Stomach smooth muscle (tissue), 2 donors: ENCODE measurements around the gene LEMD1.

ENCODE experiments used
- H3K27ac ChIP-seq: one replicate; pipeline ENCODE4 v1.7.0; 2013; ENCODE audit warnings: mild to moderate bottlenecking, low read length, inconsistent platforms
- H3K27me3 ChIP-seq, 2 donors: one replicate each; pipeline ENCODE4 v1.7.0; 2013; ENCODE audit warnings: low read length in 2 of 2; ENCODE audit not compliant: insufficient read depth in 2 of 2, control insufficient read depth in 1 of 2
- H3K36me3 ChIP-seq, 2 donors: one replicate each; pipeline ENCODE4 v1.7.0; 2013; ENCODE audit warnings: low read length in 2 of 2; ENCODE audit not compliant: control insufficient read depth in 2 of 2, insufficient read depth in 2 of 2
- H3K4me1 ChIP-seq: one replicate; pipeline ENCODE4 v1.7.0; 2013; ENCODE audit warnings: low read length; ENCODE audit not compliant: control insufficient read depth, insufficient read depth
- H3K4me3 ChIP-seq, 2 donors: one replicate each; pipeline ENCODE4 v1.7.0; 2013; ENCODE audit warnings: low read length in 2 of 2
- H3K9ac ChIP-seq, 2 donors: one replicate each; pipeline ENCODE4 v1.7.0; 2013; ENCODE audit warnings: low read length in 2 of 2, mild to moderate bottlenecking in 1 of 2
- H3K9me3 ChIP-seq, 2 donors: one replicate each; pipeline ENCODE4 v1.7.0; 2013; ENCODE audit warnings: low read length in 2 of 2; ENCODE audit not compliant: control insufficient read depth in 2 of 2
- donor health status: healthy.
- donor health status: Pancreatic carcinoma.

The LEMD1 gene

DNA sequence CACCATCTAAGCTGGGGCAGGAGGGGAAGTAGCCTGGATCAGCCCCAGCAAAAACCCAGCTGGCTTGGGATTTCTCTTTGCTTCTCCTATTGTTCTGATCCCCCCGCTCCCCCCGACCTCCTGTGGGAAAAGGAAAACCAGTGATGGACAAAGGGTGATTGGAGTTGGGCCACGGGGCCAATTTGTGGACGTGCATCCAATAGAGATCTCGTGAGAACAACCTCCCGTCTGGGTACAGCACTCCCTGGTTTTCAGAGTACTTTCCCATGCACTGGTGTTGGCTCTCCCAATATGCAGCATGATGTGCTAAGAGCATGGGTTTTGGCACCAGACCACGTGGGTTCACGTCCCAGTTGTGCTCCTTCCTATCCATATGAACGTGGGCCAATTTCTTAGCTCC lies 25.0 kb upstream of the LEMD1 start:
- H3K9ac ChIP-seq = no peak overlapping the region
- no peaks in the 10 kb centered on the region for H3K9me3 ChIP-seq
- no peak overlapping the region for H3K27ac ChIP-seq
- H3K36me3 ChIP-seq = no peaks in the 10 kb centered on the region
- H3K4me3 ChIP-seq = no peak overlapping the region
- H3K4me1 ChIP-seq = peaks cover 29% of the 10 kb centered on the region
- peaks cover 9 to 12% of the 10 kb centered on the region in 2 donors for H3K27me3 ChIP-seq

DNA sequence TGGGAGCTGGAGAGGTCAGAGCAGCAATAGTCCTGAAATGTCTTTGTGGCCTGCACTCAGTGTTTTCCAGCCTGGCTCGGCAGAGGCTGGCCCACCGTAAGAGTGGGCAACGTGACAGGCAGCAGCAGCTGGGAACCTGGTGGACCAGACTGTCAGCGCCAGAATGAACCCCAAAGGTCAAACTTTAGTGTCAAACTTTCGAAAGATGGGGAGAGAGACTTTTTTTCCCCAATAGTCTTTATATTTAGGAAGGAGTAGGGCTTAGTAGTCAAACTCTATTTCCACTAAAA lies 23.7 kb upstream of the LEMD1 start:
- Histone ChIP-seq H3K4me1 (peaks cover 32% of the 10 kb centered on the region), H3K4me3 (peak overlapping the region in 1 of 2 donors; percentile 74), H3K27ac (peak overlapping the region; percentile 64)

DNA sequence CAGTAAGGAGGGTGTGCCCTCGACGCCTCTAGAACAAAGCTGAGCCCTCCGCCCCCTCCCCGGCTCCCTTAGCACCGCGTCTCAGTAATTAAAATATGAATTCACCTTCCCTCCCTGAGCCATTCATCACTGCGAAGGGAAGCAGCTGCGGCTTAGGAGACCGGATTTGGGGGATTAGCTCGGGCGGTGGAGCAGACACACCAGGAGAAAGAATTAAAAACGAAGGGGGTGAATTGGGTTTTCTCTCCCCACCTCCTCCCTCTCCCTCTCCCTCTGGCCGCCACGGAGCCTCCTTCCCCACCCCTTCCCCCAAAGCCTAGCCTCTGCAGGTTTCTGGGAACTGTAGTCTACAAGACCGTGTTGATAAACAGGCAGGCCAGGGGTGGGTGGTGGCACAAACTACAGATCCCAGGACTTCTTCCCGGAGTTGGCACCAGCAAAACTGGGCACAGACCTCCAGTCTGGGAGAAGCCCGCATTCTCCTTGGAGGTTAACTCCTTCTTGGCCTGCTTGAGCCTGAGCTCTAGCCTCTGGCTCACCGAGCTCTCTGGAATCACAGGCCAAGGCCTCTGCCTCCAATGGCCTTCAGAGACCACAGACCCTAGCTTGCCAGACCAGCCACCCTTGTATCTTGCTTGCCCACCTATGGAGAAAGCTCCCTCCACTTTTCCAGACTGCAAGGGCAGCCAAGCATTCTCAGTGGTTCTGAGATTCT lies 23.2 kb upstream of the LEMD1 start:
- Histone ChIP-seq H3K9me3 (no peaks in the 10 kb centered on the region), H3K36me3 (no peaks in the 10 kb centered on the region), H3K9ac (peak overlapping the region; percentile 55 to 80), H3K27me3 (no peaks in the 10 kb centered on the region), H3K27ac (peak overlapping the region; percentile 64), H3K4me1 (peaks cover 34% of the 10 kb centered on the region), H3K4me3 (peak overlapping the region; percentile 59 to 74)

More for the DNA sequence above, 23.7 kb upstream of the LEMD1 start:
- H3K9ac ChIP-seq = peak overlapping the region; percentile 1 to 74
- no peaks in the 10 kb centered on the region for H3K36me3 ChIP-seq
- H3K27me3 ChIP-seq = peaks cover 0 to 1% of the 10 kb centered on the region in 2 donors
- no peaks in the 10 kb centered on the region for H3K9me3 ChIP-seq

DNA sequence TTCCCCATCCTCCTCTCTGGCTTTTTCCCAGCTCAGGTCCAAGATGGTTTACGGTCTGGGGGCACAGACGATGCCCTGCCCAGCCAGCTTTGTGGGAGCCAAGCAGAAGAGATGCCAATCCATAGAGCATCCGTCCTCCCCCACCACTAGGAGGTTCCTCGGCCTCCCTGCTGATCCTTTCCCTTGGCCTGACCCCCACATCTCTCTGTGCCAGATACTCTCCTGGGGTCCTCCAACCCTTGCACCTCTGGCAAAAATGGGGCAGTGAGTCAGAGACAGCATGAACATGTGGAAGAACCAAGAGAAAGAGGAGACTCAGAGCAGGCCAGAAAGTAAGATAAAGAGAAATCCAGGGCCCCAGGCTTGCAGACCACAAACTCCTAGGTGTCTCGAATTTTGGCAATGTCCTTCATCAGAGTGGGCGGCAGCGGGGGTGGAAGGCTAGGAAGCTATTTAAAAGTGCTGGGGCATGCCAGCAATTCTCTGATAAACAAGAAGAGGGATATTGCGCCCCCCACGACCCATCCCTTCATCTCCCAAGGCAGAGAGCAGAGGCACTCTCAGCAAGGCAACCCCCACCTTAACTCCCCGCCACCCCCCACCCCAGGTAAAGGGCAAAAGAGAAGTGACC lies 22.6 kb upstream of the LEMD1 start:
- Histone ChIP-seq H3K36me3 (no peaks in the 10 kb centered on the region), H3K27me3 (no peaks in the 10 kb centered on the region), H3K4me1 (peaks cover 37% of the 10 kb centered on the region), H3K4me3 (peak overlapping the region; percentile 59 to 74), H3K27ac (peak overlapping the region; percentile 64), H3K9me3 (no peaks in the 10 kb centered on the region), H3K9ac (peak overlapping the region; percentile 55 to 80)

DNA sequence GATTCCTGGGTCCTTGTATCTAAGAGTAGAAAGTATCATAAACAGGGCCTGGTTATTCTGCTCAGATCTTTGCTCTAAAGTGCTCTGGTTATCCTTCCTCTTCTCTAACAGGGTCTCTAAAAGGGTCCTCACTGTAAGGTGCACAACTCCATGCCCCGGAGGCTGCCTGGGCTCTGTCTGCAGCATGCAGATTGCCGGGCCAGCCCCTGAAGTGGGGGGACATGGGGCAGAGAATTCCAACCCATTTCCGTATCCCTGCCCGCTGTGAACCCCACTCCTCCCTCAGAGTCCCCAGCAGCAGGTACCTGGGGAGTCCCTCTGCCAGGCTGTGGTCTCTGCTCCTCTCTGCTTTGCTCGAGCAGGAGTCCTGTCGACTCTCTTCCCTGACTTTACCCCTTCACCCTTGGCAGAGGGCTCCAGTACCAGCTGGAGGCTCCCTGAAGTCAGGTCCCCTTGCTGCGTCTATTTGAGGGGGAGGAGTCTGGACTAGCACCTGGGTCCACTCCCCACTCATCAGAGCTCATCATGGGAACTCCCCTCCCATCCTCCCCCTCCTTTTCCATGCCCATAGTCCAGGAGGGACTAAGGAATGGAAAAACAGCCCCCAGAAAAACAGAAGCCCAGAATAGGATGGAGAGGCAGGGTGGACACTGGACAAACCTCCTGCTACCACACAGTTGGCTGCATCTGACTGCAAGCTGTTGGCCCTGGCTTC lies 21.9 kb upstream of the LEMD1 start:
- H3K36me3 ChIP-seq = no peaks in the 10 kb centered on the region
- no peak overlapping the region for H3K9ac ChIP-seq
- H3K4me1 ChIP-seq = peaks cover 42% of the 10 kb centered on the region
- H3K27me3 ChIP-seq = no peaks in the 10 kb centered on the region
- peak overlapping the region in 1 of 2 donors; percentile 74 for H3K4me3 ChIP-seq
- H3K9me3 ChIP-seq = no peaks in the 10 kb centered on the region
- no peak overlapping the region for H3K27ac ChIP-seq

DNA sequence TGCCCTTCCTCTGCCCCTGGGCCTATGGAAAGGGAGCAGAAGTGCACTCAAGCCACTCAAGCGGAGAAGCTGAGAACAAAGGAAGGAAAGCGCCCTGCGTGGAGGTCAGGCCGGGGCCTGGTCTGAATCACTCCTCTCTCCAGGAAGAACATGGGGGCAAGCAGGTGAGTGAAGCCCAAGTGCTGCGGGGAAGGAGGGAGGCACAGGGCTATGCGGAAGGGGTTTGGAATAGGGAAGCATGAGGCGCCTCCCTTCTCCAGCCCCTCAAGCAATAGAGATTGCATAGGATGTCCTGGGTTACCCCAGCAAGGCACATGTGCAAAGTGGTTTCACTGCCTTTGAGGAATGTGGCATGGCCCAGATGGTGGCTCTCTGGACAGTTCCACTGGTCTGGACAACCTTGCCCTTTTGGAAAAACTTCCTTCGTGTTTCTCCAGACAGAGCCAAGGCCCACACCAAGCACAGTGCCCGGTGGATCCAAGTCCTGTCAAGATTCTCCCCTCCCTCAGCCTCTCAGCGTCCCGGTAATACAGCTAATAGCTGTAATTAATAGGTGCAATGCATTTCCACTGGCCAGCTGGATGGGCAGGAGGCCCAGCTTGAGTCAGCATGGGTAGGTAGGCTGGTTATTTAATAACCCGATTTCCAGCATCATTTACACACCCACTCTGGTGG lies 20.3 kb upstream of the LEMD1 start:
- H3K36me3 ChIP-seq = no peaks in the 10 kb centered on the region
- no peak overlapping the region for H3K4me3 ChIP-seq
- H3K27me3 ChIP-seq = no peaks in the 10 kb centered on the region
- H3K27ac ChIP-seq = no peak overlapping the region
- peaks cover 50% of the 10 kb centered on the region for H3K4me1 ChIP-seq
- H3K9me3 ChIP-seq = no peaks in the 10 kb centered on the region
- no peak overlapping the region for H3K9ac ChIP-seq

DNA sequence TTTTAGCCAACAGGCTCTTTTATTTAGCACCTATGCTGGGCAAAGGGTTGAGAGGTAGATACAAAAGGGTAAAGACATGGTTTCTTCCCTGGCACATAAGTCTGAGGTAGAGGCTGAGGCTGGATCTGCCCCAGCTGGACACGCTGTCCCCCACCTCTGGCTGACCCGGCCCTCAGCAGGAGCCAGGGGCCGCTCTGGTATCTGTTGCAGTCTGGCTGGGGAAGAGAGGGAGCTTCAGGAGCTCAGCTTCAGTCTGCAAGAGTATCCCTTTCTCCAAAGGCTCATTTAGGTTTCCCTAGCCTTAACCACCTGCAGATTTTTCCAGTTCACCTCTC lies 19.8 kb upstream of the LEMD1 start:
- peaks cover 53% of the 10 kb centered on the region for H3K4me1 ChIP-seq
- H3K27ac ChIP-seq = no peak overlapping the region
- no peak overlapping the region for H3K9ac ChIP-seq

DNA sequence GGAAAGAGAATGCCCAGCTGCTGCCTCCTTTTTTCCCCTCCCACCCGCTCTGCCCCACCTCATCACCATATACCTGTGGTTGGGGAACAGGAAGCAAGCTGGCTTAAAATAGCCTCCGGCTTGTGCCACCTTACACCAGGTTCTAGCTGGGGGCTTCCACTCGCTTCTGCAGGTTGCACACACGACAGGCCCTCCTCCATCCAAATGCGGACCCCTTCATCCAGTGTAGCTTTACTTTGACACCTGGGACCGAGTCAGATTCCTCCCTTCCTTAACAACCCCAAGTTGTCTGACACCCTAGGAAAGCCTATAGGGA lies 19.4 kb upstream of the LEMD1 start:
- Histone ChIP-seq H3K36me3 (no peaks in the 10 kb centered on the region), H3K9me3 (no peaks in the 10 kb centered on the region), H3K27ac (no peak overlapping the region), H3K4me1 (peaks cover 53% of the 10 kb centered on the region), H3K4me3 (no peak overlapping the region), H3K9ac (no peak overlapping the region), H3K27me3 (peaks cover 2 to 5% of the 10 kb centered on the region in 2 donors)

More for the DNA sequence above, 19.8 kb upstream of the LEMD1 start:
- no peaks in the 10 kb centered on the region for H3K9me3 ChIP-seq
- H3K4me3 ChIP-seq = no peak overlapping the region
- H3K27me3 ChIP-seq = peaks cover 0 to 2% of the 10 kb centered on the region in 2 donors
- H3K36me3 ChIP-seq = no peaks in the 10 kb centered on the region

DNA sequence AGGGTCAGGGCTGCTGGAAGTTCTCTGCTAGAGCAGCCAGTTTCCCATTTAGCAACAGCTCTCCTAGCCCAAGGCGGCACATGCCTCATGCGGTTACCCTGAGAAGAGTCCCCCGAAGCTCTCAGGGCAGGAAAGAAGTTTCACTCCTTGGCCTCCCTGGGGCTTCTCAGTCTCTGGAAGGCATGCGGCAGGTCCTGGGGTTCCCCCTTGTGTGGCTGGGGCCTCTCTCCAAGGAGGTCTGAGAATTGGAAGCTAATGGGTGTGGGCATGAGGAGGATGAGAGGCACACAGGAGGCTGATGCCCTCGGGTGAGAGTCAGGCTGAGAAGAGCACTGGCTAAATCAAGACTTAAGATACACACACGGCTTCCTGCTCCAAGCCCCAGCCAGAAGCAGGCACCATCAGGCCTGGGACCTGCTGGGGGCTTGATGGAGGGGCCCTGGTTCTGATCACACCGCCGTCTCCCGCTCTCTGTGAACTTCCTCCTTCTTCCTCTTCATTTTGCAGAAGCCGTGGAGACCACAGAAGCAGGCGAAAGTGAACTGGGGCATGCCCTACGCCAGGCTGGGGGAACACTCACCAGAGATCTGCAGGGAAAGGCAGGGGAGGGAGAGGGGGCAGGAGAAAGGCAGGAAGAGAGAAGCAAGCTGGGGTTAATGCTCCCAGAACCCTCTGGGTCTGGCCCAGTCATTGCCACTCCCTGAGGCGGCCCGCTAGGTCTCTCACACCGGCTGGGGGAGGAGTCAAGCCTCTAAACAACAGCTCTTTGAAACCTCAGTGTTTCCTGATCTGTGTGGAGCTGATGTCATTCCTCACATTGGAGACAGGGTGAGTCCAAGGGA lies 18.8 kb upstream of the LEMD1 start:
- Histone ChIP-seq H3K9ac (no peak overlapping the region), H3K27ac (no peak overlapping the region), H3K9me3 (no peaks in the 10 kb centered on the region), H3K4me1 (peaks cover 52% of the 10 kb centered on the region), H3K36me3 (no peaks in the 10 kb centered on the region), H3K27me3 (peaks cover 5% of the 10 kb centered on the region in 2 donors), H3K4me3 (no peak overlapping the region)

DNA sequence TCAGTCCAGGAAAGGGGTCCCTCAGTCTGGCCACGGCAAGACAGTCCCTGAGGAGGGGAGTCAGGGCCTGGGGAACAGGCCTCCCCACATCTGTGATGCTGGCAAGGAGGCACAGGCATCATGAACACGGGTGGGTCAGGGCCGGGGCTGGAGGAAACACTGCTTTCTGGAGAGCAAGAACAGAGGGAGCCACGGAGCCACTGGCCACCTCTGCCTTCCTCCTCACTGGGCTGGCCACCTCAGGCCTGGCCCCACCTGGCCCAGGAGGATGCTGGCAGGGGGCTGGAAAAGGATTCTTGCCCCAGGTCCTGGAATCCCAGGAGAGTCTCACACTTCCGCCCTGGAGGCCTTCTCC lies 18.2 kb upstream of the LEMD1 start:
- Histone ChIP-seq H3K36me3 (no peaks in the 10 kb centered on the region), H3K27me3 (peaks cover 5 to 11% of the 10 kb centered on the region in 2 donors), H3K4me3 (no peak overlapping the region), H3K9me3 (no peaks in the 10 kb centered on the region), H3K4me1 (peaks cover 46% of the 10 kb centered on the region), H3K9ac (no peak overlapping the region), H3K27ac (no peak overlapping the region)
